ENCODE results near the gene PRR5L. TPM values are rescaled to one million over a fixed set of nuclear protein-coding genes. Genes with fewer than 3 reads are reported as not detected.

PRR5L gene
- total and polyA plus RNA-seq, 4 donors: 28.4 to 30.6 (median 29.7) TPM

DNA sequence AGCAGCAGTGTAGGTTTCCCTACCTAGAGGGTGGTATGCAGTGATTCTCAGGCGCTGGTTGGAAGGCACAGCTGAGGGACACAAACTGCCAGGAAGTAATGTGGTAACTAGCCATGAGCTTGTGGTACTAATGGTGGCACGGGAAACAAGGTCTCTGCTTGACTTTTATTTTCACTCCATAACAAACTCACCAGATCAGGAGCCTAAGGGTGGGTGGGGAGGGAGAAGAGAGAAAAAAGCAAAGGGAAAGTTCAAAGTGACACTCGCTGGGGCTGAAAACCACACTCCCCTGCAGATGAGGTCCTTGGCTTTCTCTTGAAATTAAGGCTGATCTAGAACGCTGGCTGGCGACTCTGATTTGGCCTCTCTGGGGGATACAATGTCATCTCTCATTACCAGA, 192.0 kb downstream of the PRR5L start:
- H3K9me3 ChIP-seq (ENCODE audit: control insufficient read depth, insufficient read depth, low read length): no peaks in the 10 kb centered on the region
- no peaks in the 10 kb centered on the region for H3K27me3 ChIP-seq (ENCODE audit: control insufficient read depth, insufficient read depth, low read length)
- no peak overlapping the region for H3K4me3 ChIP-seq (ENCODE audit: low read depth, low read length)
- H3K27ac ChIP-seq (ENCODE audit: low read depth, low read length): no peak overlapping the region
- no peaks in the 10 kb centered on the region for H3K4me1 ChIP-seq (ENCODE audit: control insufficient read depth, insufficient read depth, low read length)
- DNase-seq (ENCODE audit: low read depth in 4 of 6, low spot score in 6 of 6): no peak
- no CpG with 5 or more reads among the region's 5 CpGs for WGBS (ENCODE audit: insufficient coverage)
- H3K36me3 ChIP-seq (ENCODE audit: control insufficient read depth, insufficient read depth, low read length): peaks cover 14% of the 10 kb centered on the region

DNA sequence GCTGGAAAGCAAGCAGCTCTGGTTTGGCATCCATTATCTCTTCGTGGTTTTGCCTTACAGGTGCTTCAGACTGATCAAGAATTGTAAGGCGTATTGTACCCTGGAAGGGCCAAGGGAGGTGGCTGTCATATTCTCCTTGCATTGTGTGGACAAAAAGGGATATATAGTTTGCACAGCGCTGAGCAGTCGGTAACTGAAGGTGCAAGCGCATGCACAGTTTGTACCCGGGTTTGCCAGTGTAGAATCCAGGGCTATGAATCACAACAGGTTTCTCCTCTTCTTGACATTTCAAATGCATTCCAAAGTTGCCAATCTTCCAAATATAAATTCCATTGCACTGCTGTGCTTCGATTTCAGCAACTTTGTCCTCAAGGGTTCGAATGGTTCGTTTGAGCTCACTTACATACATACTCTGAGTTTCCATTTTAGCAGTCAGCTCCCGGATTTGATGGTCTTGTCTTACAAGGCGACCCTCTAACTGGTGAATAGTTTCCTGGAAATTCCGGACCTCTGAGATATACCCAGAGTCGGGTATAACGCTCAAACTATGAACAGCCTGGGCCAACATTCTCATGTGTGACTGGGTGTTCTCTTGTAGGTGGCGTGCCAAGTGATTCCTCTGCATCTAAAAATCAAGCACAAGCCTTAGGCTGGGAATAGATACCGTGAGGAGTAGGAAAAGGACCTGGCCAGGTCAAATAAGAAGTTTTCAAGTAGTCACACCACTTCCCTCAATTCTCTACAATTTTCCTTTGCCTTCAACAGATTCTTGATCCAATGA, 194.1 kb downstream of the PRR5L start:
- DNase-seq (ENCODE audit: low read depth in 4 of 6, low spot score in 6 of 6): no peak
- no peak overlapping the region for H3K27ac ChIP-seq (ENCODE audit: low read depth, low read length)
- peaks cover 16% of the 10 kb centered on the region for H3K36me3 ChIP-seq (ENCODE audit: control insufficient read depth, insufficient read depth, low read length)
- no peaks in the 10 kb centered on the region for H3K9me3 ChIP-seq (ENCODE audit: control insufficient read depth, insufficient read depth, low read length)
- WGBS (ENCODE audit: insufficient coverage): 99% methylated on average over 14 of the region's 16 CpGs
- H3K27me3 ChIP-seq (ENCODE audit: control insufficient read depth, insufficient read depth, low read length): no peaks in the 10 kb centered on the region
- no peaks in the 10 kb centered on the region for H3K4me1 ChIP-seq (ENCODE audit: control insufficient read depth, insufficient read depth, low read length)
- no peak overlapping the region for H3K4me3 ChIP-seq (ENCODE audit: low read depth, low read length)

DNA sequence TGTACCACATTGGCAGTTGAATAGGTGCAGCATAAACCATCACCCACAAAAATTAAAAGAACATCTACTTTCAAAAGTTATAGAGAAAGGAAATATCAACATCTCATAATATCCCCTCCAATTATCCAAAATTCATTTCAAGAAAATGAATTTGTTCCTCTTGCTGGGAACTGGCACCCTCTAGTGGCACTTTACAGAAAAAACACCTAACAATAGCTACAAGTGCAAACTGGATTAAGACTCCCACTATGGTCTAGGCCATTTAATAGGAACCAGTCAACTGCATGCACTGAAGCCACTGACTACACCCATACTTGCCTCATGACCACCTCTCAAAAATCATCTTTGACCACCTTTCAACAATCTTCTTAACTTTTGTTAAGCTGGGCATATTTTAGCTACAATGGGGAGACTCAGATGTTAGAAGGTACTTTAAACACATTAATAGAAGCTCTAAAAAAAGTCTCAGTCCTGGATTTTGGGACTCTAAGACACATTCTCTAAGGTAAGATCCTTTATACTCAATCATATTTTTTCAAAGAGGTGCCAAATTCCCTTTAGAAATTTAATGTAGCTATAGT, 196.7 kb downstream of the PRR5L start:
- peak in 4 of 6 donors; percentile 6 to 87 (median 63) for DNase-seq (ENCODE audit: low read depth in 4 of 6, low spot score in 6 of 6)
- Histone ChIP-seq H3K27me3 (ENCODE audit: control insufficient read depth, insufficient read depth, low read length) (no peaks in the 10 kb centered on the region), H3K27ac (ENCODE audit: low read depth, low read length) (no peak overlapping the region), H3K4me1 (ENCODE audit: control insufficient read depth, insufficient read depth, low read length) (no peaks in the 10 kb centered on the region), H3K4me3 (ENCODE audit: low read depth, low read length) (no peak overlapping the region), H3K9me3 (ENCODE audit: control insufficient read depth, insufficient read depth, low read length) (no peaks in the 10 kb centered on the region), H3K36me3 (ENCODE audit: control insufficient read depth, insufficient read depth, low read length) (peaks cover 13% of the 10 kb centered on the region)

DNA sequence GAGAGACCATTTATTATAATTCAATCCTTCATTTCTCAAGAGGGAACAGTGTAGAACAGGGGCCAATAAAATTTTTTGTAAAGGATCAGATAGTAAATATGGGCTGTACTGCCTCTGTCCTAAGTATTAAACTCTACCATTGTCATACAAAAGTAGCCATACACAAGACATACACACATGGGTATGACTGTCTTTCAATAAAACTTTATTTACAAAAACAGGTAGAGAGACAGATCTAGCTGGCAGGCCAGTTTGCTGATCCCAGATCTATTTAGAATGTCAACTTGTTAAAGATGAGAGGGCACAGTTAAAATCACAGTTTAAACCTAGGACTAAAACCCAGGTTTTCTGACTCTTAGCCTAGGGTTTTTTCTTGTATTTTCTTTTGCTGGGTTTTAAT, 197.2 kb downstream of the PRR5L start:
- no peaks in the 10 kb centered on the region for H3K27me3 ChIP-seq (ENCODE audit: control insufficient read depth, insufficient read depth, low read length)

DNA sequence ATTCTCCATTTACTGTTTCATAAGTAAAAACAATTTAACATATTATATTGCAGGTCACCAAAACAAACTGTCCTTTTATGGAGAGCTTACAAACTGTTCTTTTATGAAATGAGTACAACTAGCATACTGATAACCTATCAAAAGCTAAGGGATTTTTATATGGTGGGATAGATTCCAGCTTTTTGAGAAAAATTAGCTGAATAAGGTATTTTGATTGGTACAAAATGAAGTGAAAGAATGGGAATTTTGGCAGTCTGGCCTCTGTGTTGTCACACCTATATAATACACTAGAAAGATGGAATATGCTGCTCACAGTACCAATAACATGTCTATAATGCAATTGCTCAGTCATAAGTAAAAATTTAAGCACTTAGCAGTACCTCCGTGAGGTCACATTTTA, 202.6 kb downstream of the PRR5L start:
- H3K9me3 ChIP-seq (ENCODE audit: control insufficient read depth, insufficient read depth, low read length): no peaks in the 10 kb centered on the region
- H3K4me3 ChIP-seq (ENCODE audit: low read depth, low read length): no peak overlapping the region
- H3K27me3 ChIP-seq (ENCODE audit: control insufficient read depth, insufficient read depth, low read length): no peaks in the 10 kb centered on the region
- WGBS (ENCODE audit: insufficient coverage): no CpG with 5 or more reads among the region's 1 CpG
- no peaks in the 10 kb centered on the region for H3K4me1 ChIP-seq (ENCODE audit: control insufficient read depth, insufficient read depth, low read length)
- H3K27ac ChIP-seq (ENCODE audit: low read depth, low read length): no peak overlapping the region
- H3K36me3 ChIP-seq (ENCODE audit: control insufficient read depth, insufficient read depth, low read length): peaks cover 18% of the 10 kb centered on the region
- DNase-seq (ENCODE audit: low read depth in 4 of 6, low spot score in 6 of 6): no peak

More for the DNA sequence above, 197.2 kb downstream of the PRR5L start:
- Histone ChIP-seq H3K9me3 (ENCODE audit: control insufficient read depth, insufficient read depth, low read length) (no peaks in the 10 kb centered on the region), H3K4me3 (ENCODE audit: low read depth, low read length) (no peak overlapping the region), H3K4me1 (ENCODE audit: control insufficient read depth, insufficient read depth, low read length) (no peaks in the 10 kb centered on the region), H3K36me3 (ENCODE audit: control insufficient read depth, insufficient read depth, low read length) (peaks cover 15% of the 10 kb centered on the region), H3K27ac (ENCODE audit: low read depth, low read length) (no peak overlapping the region)
- no peak for DNase-seq (ENCODE audit: low read depth in 4 of 6, low spot score in 6 of 6)

DNA sequence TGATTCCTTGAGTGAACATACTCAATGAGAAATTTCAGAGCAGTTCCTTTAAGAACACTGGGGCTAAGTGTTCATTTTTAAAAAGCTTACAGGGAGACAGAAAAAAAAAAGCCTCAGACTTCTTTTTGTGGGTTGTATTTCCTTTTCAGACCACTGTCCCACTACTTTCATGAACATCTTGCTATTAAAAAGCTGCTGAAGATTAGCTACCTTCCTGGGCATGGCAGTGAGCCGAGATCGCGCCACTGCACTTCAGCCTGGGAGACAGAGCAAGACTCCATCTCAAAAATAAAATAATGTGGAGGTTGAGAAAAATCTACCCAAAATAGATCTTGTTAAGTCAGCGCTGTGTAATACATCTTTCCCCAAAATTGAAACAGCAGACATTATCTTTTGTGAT, 203.2 kb downstream of the PRR5L start:
- no CpG with 5 or more reads among the region's 4 CpGs for WGBS (ENCODE audit: insufficient coverage)

DNA sequence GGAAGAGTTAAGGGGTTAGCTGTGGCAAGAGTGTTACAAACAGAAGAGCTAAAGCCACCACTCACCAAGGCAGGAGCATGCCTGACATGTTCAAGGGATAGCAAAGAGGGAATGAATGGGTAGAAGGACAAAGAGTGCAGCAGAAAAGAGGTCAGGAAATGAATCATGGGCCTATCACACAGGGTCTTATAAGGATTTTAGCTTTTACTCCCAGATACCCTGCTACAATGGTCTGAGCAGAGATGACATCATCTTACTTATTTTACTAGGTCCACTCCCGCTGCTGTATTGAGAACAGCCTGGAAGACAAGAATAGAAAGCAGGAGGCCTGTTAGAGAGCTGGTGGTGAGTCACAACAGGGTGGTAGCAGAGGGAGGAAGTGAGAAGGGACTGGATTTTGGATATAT, 204.2 kb downstream of the PRR5L start:
- no CpG with 5 or more reads among the region's 1 CpG for WGBS (ENCODE audit: insufficient coverage)
- Histone ChIP-seq H3K36me3 (ENCODE audit: control insufficient read depth, insufficient read depth, low read length) (peaks cover 13% of the 10 kb centered on the region), H3K9me3 (ENCODE audit: control insufficient read depth, insufficient read depth, low read length) (no peaks in the 10 kb centered on the region), H3K27ac (ENCODE audit: low read depth, low read length) (no peak overlapping the region), H3K4me3 (ENCODE audit: low read depth, low read length) (no peak overlapping the region), H3K27me3 (ENCODE audit: control insufficient read depth, insufficient read depth, low read length) (no peaks in the 10 kb centered on the region), H3K4me1 (ENCODE audit: control insufficient read depth, insufficient read depth, low read length) (no peaks in the 10 kb centered on the region)
- DNase-seq (ENCODE audit: low read depth in 4 of 6, low spot score in 6 of 6): no peak

More for the DNA sequence above, 203.2 kb downstream of the PRR5L start:
- Histone ChIP-seq H3K36me3 (ENCODE audit: control insufficient read depth, insufficient read depth, low read length) (peaks cover 13% of the 10 kb centered on the region), H3K9me3 (ENCODE audit: control insufficient read depth, insufficient read depth, low read length) (no peaks in the 10 kb centered on the region), H3K27me3 (ENCODE audit: control insufficient read depth, insufficient read depth, low read length) (no peaks in the 10 kb centered on the region), H3K4me3 (ENCODE audit: low read depth, low read length) (no peak overlapping the region), H3K27ac (ENCODE audit: low read depth, low read length) (no peak overlapping the region), H3K4me1 (ENCODE audit: control insufficient read depth, insufficient read depth, low read length) (no peaks in the 10 kb centered on the region)
- DNase-seq (ENCODE audit: low read depth in 4 of 6, low spot score in 6 of 6): no peak

DNA sequence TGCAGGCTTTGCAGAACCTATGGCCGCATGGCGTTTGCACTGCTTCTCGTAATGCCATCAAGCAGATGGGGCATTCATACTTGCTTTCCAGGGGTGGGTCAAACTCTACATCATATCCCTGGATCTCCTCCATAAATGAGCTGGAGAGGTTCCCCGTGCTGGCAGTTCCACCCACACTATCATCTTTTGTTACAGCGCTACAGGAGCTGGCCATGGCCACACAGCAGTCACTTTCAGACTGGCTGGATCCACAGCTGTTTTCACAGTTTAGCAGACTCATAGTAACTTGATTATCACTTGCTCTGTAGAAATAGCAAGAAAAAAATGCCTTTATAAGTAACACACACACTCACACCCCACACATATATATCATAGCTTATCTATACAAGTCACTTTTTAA, 205.1 kb downstream of the PRR5L start:
- Histone ChIP-seq H3K4me3 (ENCODE audit: low read depth, low read length) (no peak overlapping the region), H3K27ac (ENCODE audit: low read depth, low read length) (no peak overlapping the region), H3K9me3 (ENCODE audit: control insufficient read depth, insufficient read depth, low read length) (no peaks in the 10 kb centered on the region), H3K4me1 (ENCODE audit: control insufficient read depth, insufficient read depth, low read length) (no peaks in the 10 kb centered on the region), H3K36me3 (ENCODE audit: control insufficient read depth, insufficient read depth, low read length) (peaks cover 9% of the 10 kb centered on the region), H3K27me3 (ENCODE audit: control insufficient read depth, insufficient read depth, low read length) (no peaks in the 10 kb centered on the region)
- 62% methylated on average over 5 of the region's 5 CpGs for WGBS (ENCODE audit: insufficient coverage)
- DNase-seq (ENCODE audit: low read depth in 4 of 6, low spot score in 6 of 6): peak in 1 of 6 donors; percentile 15

DNA sequence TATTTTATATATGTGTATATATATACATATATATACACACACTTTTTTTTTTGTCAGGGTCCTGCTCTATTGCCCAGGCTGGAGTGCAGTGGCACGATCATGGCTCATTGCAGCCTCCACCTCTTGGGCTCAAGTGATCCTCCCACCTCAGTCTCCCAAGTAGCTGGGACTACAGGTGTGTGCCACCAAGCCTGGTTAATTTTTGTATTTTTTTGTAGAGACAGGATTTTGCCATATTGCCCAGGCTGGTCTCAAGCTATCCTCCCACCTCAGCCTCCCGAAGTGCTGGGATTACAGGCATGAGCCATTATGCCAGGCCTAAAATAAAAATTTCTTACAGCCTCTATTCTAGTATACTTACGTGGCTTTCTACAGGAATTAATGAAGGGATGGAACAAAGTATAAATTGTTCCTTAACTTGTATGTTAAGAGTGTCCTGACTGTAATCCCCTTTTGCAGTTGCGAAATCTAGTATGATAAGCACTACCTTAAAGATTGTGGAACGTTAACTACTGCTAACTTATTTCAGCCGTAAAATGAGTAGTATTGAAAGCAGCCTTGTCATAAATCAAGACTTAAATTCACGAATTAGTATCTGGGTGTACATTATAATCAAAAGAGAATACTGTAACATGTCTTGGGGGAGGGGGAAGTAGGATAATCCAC, 211.9 kb downstream of the PRR5L start:
- Histone ChIP-seq H3K36me3 (ENCODE audit: control insufficient read depth, insufficient read depth, low read length) (no peaks in the 10 kb centered on the region), H3K27ac (ENCODE audit: low read depth, low read length) (no peak overlapping the region), H3K4me3 (ENCODE audit: low read depth, low read length) (no peak overlapping the region), H3K9me3 (ENCODE audit: control insufficient read depth, insufficient read depth, low read length) (no peaks in the 10 kb centered on the region), H3K27me3 (ENCODE audit: control insufficient read depth, insufficient read depth, low read length) (no peaks in the 10 kb centered on the region), H3K4me1 (ENCODE audit: control insufficient read depth, insufficient read depth, low read length) (peaks cover 2% of the 10 kb centered on the region)
- no peak for DNase-seq (ENCODE audit: low read depth in 4 of 6, low spot score in 6 of 6)
- no CpG with 5 or more reads among the region's 7 CpGs for WGBS (ENCODE audit: insufficient coverage)

DNA sequence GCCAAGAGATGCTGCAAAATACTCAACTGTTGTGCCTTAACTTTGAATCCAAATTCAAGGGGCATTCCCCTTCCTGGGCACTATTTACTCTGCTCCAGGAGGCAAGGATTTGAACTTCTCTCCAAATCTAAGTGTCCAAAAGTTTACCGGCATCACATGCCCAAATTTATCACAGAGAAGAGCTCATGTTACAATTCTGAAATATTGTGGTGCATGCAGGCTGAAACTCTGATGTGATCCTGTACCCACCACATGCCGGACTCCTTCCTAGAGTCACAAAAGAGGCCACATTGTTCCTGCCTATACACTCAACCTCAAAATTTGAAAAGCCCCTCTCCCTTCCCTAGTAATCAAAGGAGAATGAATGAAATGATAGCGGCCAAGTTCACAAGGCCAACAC, 212.7 kb downstream of the PRR5L start:
- Histone ChIP-seq H3K9me3 (ENCODE audit: control insufficient read depth, insufficient read depth, low read length) (no peaks in the 10 kb centered on the region), H3K4me1 (ENCODE audit: control insufficient read depth, insufficient read depth, low read length) (peaks cover 2% of the 10 kb centered on the region), H3K27me3 (ENCODE audit: control insufficient read depth, insufficient read depth, low read length) (no peaks in the 10 kb centered on the region), H3K36me3 (ENCODE audit: control insufficient read depth, insufficient read depth, low read length) (no peaks in the 10 kb centered on the region), H3K27ac (ENCODE audit: low read depth, low read length) (peak overlapping the region; percentile 67), H3K4me3 (ENCODE audit: low read depth, low read length) (peak overlapping the region; percentile 88)
- no CpG with 5 or more reads among the region's 3 CpGs for WGBS (ENCODE audit: insufficient coverage)
- DNase-seq (ENCODE audit: low read depth in 4 of 6, low spot score in 6 of 6): peak in 2 of 6 donors; percentile 3 to 13

All from spinal cord (tissue), 10 donors.